Neuron (in vitro differentiated cells): Measurements from ENCODE around the gene LASP1NB.
A peak's percentile ranks its signal among the peaks of the same experiment; 100 is the strongest.

Experiments used
- H2AFZ ChIP-seq: one replicate; pipeline ENCODE4 v1.6.1; 2013; ENCODE audit warnings: low read depth, mild to moderate bottlenecking, inconsistent platforms, low read length, moderate library complexity
- H3K27me3 ChIP-seq: one replicate; pipeline ENCODE4 v1.6.1; 2013; ENCODE audit warnings: low read length; ENCODE audit not compliant: insufficient read depth
- H3K36me3 ChIP-seq: one replicate; pipeline ENCODE4 v1.6.1; 2013; ENCODE audit warnings: low read length; ENCODE audit not compliant: insufficient read depth
- H3K4me1 ChIP-seq: one replicate; pipeline ENCODE4 v1.6.1; 2013; ENCODE audit warnings: low read length; ENCODE audit not compliant: insufficient read depth
- H3K4me3 ChIP-seq: 2 replicates; pipeline ENCODE4 v1.5.1; 2013; ENCODE audit warnings: mild to moderate bottlenecking, low read length, moderate library complexity
- H3K9me3 ChIP-seq: one replicate; pipeline ENCODE4 v1.6.1; 2013; ENCODE audit warnings: low read length

The LASP1NB gene

DNA sequence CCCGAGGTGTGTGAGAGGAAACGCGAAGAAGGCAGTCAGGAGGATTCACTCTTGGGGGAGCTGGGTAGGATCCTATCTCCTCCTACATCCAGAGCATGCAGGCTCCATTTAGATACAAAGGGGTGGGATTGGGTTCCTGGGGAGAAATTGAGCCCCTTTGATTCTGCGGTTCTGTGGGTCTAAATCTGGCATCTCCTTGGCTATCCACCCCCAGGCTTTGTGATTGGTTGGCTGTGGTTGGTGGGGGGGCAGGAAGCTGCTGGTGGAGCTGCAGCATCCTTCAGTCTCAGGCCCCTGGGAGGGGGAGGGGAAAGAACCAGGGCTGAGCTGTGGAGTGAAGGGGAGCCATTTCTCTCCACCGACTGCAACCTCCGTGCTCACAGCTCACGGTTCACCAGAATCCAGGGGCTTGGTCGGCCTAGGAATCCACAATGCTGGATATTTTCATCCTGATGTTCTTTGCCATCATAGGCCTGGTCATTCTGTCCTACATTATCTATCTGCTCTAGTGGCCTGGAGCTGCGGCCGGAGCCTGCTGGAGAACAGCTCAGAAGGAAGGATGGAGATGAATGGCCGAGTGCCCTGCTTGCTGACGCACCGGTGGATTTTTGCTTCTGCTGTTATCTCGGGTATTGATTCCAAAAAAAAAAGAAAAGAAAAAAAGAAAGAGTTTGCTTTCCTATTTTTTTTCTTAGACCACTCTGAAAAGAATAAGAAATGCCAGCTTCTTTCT lies at the start of gene LASP1NB:
TSS of gene LASP1NB (plus strand) at position 352 of the 733 bp plus-strand sequence.
- Histone ChIP-seq H3K36me3 (no peaks in the 10 kb centered on the region), H3K4me1 (peaks cover 18% of the 10 kb centered on the region), H3K27me3 (no peaks in the 10 kb centered on the region), H3K4me3 (peak within 1 kb of the TSS; percentile 63), H3K9me3 (no peaks in the 10 kb centered on the region), H2AFZ (peak within 1 kb of the TSS; percentile 48)

DNA sequence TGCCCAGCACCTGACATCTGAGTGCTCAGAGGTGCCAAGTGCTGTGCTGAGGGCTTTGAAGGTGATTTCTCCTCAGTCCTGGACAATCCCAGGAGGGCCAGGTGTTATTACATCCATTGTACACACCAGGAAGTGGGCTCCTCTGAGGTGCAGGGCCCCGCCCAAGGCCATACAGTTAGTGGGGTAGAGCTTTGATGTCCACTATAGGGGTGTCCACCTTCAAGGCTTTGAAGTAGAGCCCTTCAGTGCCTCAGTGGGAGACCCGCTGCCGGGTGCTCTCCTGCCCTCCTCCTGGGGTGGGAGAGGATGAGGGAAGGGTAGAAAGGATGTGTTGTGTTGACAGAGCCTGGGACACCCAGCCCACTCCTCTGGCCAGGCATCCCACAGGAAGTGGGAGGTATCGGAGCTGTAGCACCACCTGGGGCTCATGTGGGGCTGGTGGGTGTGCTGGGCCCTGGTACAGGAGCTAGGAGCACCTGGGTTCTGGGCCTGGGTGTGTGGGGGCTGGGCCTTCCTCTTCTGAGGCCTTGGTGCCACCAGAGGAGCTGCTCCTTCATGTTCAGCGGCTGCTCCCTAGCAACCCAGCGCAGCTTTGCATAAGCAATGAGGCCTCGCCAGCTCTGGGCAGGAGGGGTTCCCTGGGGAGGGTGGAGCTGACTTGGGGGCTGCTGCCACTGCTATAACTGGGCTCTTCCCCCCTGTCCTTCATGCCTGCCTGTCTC lies 48.1 kb upstream of the LASP1NB start:
- H2AFZ ChIP-seq, result no peak overlapping the region
- peaks cover 43% of the 10 kb centered on the region for H3K4me1 ChIP-seq
- H3K9me3 ChIP-seq, result no peaks in the 10 kb centered on the region
- peaks cover 20% of the 10 kb centered on the region for H3K36me3 ChIP-seq
- H3K27me3 ChIP-seq, result no peaks in the 10 kb centered on the region
- no peak overlapping the region for H3K4me3 ChIP-seq

DNA sequence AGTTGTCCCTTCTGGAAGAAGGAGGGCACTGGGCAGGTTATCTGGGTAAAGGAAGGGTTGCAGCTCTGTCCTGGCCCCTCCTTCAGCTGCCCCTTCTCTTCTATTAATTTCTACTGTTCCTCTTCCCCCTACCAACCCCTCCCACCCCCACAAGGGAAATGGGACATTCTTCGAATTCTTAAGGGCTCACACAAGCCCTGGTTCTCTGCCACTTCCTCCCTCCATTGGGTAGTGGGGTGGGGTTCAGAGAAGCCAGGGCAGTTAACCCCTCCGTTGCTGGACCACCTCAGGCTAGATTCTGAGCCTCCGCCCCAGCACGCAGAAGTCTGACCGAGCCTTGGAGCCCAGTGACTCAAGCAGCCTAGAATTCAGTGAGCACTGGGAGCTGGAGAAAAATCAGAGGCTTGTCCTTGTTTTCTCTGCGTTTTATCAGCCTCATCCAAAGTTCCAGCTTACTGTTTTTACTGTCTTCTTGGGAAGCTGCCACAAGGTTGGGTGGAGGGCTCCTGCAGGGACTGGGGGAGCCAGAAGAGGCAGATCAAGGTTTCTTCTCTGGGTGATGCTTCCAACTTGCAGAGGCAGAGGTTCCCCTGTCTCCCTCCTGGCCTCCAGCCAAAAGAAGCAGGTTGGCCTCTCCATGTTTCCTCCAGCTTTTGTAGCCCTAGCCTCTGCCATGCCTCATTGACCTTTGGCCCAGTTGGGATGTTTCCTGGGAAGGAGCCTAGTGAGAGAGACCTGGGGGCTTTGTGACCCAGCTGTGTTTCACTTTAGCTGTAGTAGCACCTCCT lies 45.3 kb upstream of the LASP1NB start:
- Histone ChIP-seq H3K4me1 (peaks cover 51% of the 10 kb centered on the region), H3K4me3 (no peak overlapping the region), H3K36me3 (peaks cover 20% of the 10 kb centered on the region)

DNA sequence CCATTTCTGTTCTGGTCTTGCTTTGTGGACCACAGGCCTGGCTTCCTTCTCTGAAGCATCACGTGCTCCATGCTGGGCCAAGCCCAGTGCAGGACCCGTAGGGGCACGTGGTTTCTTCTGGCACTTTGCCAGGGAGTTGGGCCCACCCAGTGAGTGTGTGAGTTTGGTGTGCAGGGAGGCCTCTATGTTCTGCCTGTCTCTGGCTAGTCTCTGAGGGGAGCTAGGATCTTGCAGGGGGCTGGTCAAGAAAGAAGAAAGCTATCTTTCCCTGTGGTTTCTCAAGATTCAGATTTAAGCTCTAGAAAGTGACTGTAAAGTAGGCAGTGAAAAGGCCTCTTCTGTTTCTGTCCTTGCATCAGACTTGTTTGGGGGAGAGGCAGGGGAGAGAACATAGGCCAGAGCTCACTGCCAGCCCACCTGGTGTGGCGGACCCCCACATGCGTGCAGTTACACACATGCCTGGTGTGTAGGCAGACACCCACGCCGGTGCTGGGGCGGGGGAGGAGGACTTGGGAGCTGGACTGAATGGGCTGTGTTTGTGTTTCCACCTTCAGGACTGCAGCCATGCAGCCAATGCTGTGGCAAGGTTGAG lies 43.7 kb upstream of the LASP1NB start:
- Histone ChIP-seq H3K9me3 (no peaks in the 10 kb centered on the region), H3K4me3 (no peak overlapping the region), H3K36me3 (peaks cover 20% of the 10 kb centered on the region), H3K4me1 (peaks cover 68% of the 10 kb centered on the region), H3K27me3 (no peaks in the 10 kb centered on the region), H2AFZ (no peak overlapping the region)

More for the DNA sequence above, 45.3 kb upstream of the LASP1NB start:
- Histone ChIP-seq H3K9me3 (no peaks in the 10 kb centered on the region), H2AFZ (no peak overlapping the region), H3K27me3 (no peaks in the 10 kb centered on the region)

DNA sequence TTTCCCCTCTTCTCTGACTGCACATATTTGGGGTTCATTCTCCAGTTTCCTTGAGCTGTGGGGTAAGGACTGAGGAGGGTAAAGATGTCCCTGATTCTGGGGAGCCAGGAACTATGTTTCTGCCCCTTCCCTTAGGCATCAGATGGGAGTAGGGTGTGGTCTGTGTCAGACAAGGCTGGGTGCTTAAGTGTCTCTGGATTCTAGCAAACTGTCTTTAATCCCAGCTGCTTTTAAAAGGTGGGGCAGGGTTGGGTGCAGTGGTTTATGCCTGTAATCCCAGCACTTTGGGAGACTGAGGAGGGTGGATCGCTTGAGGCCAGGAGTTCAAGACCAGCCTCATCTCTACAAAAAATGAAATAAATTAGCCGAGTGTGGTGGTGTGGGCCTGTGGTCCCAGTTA lies 42.5 kb upstream of the LASP1NB start:
- Histone ChIP-seq H2AFZ (no peak overlapping the region), H3K9me3 (no peaks in the 10 kb centered on the region), H3K4me3 (no peak overlapping the region), H3K27me3 (no peaks in the 10 kb centered on the region), H3K36me3 (peaks cover 27% of the 10 kb centered on the region), H3K4me1 (peaks cover 60% of the 10 kb centered on the region)

DNA sequence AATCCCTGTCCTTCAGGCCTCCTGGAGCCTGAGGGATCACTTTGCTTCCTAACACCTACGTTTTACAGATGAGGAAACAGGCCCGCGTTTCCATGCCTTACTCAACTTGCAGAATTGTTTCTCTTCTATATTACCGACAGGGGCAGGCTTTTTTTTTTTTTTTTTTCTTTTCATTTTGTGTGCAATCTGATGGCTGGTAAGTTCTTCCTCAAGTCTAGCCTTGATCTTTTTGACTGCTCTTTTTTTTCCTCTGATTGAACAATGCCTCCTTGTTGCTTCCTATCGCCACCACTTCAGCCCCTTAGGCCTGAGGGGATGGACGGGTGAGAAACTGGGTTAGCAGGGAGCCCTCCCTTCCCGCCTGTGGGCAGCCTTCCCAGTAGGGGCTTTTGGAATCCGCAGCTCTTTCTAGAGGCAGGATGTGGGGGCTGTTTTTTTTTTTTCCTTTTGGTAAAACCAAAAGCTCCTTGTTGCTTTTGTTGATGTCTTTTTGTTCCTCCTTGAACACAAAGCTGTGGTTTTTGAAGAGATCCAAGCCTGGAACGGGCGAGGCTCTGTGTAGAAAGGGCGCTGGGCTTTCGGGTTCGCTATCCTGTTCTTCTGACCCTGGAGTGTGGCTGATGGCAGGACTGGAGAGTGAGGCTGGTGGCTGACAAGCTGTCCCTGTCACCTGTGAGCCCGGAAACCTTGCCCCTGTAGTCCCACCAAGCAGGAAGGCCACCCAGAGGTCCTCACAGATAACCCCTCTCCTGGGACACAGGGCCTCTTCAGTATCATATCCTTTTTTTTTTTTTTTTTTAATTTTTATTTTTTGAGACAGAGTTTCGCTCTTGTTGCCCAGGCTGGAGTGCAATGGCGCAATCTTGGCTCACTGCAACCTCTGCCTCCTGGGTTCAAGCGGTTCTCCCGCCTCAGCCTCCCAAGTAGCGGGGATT lies 41.6 kb upstream of the LASP1NB start:
- no peaks in the 10 kb centered on the region for H3K27me3 ChIP-seq
- H3K9me3 ChIP-seq, result no peaks in the 10 kb centered on the region
- H3K4me1 ChIP-seq, result peaks cover 53% of the 10 kb centered on the region
- H3K4me3 ChIP-seq, result no peak overlapping the region
- H2AFZ ChIP-seq, result no peak overlapping the region
- peaks cover 20% of the 10 kb centered on the region for H3K36me3 ChIP-seq

DNA sequence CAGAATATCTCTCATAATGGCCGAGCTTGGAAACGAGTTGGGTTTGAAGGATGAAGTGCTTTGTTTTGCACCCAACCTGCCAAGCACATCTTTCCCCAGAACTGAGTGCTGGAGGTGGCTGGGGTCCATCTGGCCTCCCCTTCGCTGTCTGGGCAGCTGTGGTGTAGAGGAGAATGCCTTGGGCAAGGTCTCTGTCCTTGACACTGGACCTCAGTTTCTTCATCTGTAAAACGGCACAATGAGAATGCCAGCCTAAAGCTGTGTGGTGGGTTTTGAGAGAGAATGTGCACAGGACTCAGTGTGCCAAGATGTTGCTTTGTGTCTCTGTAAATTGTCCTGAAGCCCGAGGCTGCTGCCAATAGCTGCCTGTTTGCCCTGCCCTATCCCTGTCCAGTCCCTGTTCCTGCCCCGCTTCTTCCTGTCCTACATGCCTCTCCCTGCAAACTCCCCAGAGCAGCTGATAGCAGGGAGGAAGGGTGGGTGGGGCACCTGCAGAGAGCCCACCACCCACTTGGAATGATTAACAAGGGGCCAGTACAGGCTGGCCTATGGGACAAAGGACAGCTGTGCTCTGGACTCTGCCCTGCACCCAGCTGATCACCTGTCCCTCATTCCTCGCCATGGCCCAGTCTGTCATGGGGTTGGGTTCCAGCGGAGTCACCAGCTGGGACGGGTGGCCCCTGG lies 40.2 kb upstream of the LASP1NB start:
- Histone ChIP-seq H3K36me3 (peaks cover 23% of the 10 kb centered on the region), H3K4me1 (peaks cover 44% of the 10 kb centered on the region), H2AFZ (no peak overlapping the region), H3K9me3 (no peaks in the 10 kb centered on the region), H3K4me3 (no peak overlapping the region), H3K27me3 (no peaks in the 10 kb centered on the region)

DNA sequence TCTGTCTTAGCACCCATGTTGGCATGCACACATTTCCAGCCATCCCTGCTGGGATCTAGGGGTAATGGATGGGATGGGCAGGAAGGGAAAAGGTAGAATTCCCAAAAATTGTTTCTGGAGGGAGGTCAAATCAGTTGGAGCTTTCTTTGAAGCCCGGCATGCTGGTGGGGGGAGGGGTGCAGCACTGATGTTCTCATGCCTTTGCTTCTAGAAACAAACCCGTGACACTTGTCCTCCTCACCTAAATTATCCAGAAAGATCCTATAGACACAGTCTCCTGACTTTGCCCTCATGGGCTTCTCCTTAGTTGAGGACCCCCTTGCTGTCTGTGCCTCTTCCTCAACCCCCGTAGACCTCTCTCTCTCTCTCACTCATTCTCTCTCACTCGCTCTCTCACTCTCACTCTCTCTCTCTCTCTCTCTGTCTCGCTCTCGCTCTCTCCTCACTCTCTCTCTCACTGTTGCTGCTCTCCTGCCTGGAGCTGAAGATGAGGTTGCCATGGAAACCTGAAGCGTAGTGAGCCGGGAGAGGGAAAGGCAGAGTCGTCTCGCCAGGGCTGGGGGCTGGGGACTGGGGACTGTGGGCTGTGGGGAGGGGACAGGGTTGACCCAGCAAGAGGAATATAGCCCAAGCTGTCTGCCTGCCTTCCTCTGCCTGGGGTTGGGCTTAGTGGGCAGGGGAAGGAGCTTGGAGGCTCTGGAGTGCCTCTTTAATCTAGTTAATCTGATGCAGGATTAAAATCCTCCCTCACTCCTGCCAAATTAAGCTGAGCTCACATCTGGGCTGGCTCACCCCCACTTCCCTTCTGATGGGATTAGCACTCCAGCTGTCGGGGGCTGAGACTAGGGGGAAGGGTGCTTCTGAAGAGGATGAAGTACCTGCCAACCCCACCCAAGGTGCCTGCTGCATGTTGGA lies 39.4 kb upstream of the LASP1NB start:
- Histone ChIP-seq H3K27me3 (no peaks in the 10 kb centered on the region), H3K4me1 (peaks cover 41% of the 10 kb centered on the region), H3K9me3 (no peaks in the 10 kb centered on the region), H3K36me3 (peaks cover 22% of the 10 kb centered on the region), H3K4me3 (no peak overlapping the region), H2AFZ (no peak overlapping the region)

DNA sequence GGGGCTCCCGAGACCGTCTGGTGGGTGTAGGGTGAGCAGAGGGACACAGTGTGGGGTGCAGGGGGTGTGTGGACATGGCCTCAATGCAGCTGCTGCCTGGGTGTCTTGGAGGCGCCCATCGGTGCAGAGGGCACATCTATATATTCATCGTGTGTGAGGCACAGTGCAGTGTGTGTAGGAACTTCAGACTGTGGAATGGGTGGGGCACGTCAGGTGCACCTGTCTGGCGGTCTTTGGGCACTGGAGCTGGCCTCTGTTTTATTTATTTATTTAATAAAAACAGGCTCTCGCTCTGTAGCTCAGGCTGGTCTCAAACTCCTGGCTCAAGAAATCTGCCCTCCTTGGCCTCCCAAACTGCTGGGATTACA lies 38.8 kb upstream of the LASP1NB start:
- Histone ChIP-seq H2AFZ (no peak overlapping the region), H3K4me1 (peaks cover 38% of the 10 kb centered on the region), H3K9me3 (no peaks in the 10 kb centered on the region), H3K27me3 (no peaks in the 10 kb centered on the region), H3K36me3 (peaks cover 26% of the 10 kb centered on the region), H3K4me3 (no peak overlapping the region)

DNA sequence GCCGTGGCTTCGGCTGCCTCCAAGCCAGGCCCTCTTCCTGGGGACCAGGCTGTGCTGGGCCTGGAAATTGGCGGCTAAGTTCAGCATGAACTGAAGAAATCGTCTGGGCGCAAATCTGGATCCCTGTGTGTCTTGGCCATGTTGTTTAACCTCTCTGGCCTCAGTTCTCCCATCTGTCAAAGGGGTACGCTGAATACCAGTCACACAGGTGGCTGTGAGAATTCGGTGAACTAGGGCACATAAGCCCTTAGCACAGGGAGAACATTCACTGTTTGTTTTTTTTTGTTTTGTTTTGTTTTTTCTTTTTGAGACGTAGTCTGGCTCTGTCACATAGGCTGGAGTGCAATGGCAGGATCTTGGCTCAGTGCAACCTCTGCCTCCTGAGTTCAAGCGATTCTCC lies 36.6 kb upstream of the LASP1NB start:
- Histone ChIP-seq H2AFZ (no peak overlapping the region), H3K9me3 (no peaks in the 10 kb centered on the region), H3K36me3 (peaks cover 36% of the 10 kb centered on the region), H3K27me3 (no peaks in the 10 kb centered on the region), H3K4me3 (no peak overlapping the region), H3K4me1 (peaks cover 27% of the 10 kb centered on the region)

DNA sequence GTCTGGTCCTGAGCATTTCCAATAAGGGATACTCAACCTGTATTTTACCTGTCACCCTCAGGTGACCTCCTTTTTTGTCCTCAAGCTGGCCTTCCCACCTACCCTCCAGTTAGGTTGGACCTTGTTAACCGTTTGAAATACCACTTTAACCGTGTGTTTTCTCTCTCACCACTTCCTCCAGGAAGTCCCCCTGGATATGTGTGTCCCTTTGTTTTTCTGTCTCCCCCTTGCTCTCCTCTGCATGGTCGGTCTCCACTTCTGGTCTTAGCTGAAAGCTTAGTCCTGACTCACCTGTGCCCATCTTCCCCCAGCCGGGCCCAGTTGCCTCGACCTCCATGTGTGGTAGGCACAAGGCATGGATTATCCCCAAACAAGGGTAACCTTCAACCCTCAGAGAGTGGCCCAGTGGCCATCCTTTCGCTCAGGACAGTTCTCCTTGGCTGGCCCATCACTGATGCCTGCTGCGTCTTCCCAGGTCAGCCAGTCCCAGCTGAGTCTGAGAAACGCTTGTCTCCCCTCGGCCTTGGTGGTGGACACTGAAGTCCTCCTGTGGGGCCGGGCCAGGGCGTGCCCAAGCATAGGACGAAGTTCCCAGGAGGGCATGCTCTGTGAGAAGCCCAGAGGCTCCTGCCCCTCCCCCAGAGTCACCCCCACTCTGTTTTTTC lies 35.5 kb upstream of the LASP1NB start:
- H3K27me3 ChIP-seq, result no peaks in the 10 kb centered on the region
- no peak overlapping the region for H2AFZ ChIP-seq
- peaks cover 22% of the 10 kb centered on the region for H3K4me1 ChIP-seq
- H3K9me3 ChIP-seq, result no peaks in the 10 kb centered on the region
- peaks cover 39% of the 10 kb centered on the region for H3K36me3 ChIP-seq
- H3K4me3 ChIP-seq, result no peak overlapping the region
